HG02840 (cell line): ENCODE data around the gene SMCR8.
"Not testable (repeated sequence)": the region's sequence is repeated elsewhere in the genome, so short reads cannot be mapped to it uniquely, and the experiment has no call there.

Source experiments
- ATAC-seq: cut with Tn5 transposase; IDR thresholded peaks from one replicate; pipeline ENCODE4 v1.9.1; 2021; ENCODE audit warnings: mild to moderate bottlenecking, moderate library complexity, moderate number of reproducible peaks; ENCODE audit not compliant: unreplicated experiment, low FRiP score

The SMCR8 gene

DNA sequence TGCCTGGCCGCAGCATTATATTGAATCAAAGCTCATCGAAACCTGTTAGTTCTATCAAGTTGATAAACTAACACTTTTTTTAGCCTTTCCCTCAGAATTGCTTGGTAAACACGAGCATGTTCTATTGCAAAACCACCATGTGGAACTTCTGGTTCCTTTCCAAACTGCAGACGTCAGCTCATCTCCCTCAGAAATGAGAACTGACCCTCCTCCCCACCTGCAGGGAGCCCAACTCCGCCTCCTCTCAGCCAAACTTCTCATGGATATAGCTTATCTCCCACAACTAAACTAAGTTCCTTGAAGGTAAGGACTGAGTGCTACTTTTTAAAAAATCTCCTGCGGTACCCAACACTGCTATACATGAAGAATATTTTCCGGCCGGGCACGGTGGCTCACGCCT lies 41.5 kb downstream of the SMCR8 start:
- no peak for ATAC-seq

DNA sequence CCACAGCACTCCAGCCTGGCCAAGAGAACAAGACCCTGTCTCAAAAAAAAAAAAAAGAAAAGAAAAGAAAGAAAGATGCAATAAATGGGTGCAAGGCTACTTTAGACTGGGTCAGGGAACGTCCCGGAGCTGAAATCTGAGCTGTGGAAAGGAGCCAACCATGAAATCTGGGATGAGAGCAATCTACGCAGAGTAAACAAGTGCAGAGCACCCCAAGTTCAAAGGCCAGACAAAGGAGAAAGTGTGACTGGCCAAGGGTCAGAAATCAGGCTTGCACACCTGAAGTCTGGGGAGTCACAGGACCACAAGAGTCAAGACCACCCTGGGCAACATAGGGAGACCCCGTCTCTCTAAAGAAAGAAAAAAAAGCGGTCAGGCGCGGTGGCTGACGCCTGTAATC lies 45.4 kb downstream of the SMCR8 start:
- no peak for ATAC-seq

- no peak for ATAC-seq
These were observed 47.0 kb downstream of the SMCR8 start for GRCh38 chr17:18361837-18362697.

DNA sequence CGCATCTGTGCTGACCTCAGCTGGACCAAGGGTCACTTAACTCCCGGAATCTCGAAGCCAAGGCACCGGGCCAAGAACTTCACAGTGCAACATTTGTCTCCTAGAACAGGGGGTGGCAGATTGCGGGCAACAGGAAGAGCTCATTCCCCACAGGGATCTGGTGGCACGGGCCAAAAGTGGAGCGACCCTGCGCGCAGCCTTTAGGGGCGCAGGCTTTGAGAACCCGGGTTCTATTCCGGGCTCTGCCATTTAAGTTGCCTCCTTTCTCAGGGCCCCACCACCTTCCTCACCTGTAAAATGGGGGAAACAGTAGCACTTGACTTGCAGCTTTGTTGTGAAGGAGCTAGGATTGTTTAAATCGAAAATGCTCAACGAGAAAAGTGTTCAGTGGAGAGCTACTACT lies 47.6 kb downstream of the SMCR8 start:
- no peak for ATAC-seq

GRCh38 chr17:18363101-18364049 lies 48.3 kb downstream of the SMCR8 start, which contains the start of gene SHMT1:
Gene SHMT1 (minus strand): TSS chr17:18363550. CDS start chr17:18355981, 7,569 bp downstream.
- peak; percentile 94 for ATAC-seq

- no peak for ATAC-seq
These were observed 49.1 kb downstream of the SMCR8 start for GRCh38 chr17:18364166-18364565.

DNA sequence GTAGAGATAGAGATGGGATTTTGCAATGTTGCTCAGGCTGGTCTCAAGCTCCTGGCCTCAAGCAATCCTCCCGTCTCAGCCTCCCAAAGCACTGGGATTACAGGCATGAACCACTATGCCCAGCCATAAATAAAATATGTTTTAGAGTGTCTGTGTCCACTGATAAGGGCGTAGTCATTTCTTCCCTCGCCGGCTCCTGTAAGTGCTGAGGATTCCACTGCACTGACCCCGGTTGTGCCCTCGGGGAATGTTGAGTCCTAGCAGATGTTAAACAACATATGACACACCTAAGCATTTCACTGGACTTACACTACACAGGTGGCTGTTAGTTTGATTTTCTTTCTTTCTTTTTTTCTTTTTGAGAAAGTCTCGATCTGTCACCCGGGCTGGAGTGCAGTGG lies 53.9 kb downstream of the SMCR8 start:
- no peak for ATAC-seq

DNA sequence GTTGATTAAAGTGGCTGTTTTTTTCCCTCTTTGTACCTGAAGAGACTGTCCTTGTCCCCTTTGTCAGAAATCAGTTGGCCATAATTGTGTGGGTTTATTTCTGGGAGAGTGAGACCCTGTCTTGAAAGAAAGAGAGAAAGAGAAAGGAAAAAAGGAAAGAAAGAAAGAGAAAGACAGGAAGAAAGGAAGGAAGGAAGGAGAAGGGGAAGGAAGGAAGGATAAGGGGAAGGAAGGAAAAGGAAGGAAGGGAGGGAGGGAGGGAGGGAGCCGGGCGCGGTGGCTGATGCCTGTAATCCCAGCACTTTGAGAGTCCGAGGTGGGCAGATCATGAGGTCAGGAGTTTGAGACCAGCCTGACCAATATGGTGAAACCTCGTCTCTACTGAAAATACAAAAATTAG lies 55.7 kb downstream of the SMCR8 start:
- ATAC-seq = no peak

- ATAC-seq = no peak
These were observed 56.4 kb downstream of the SMCR8 start for GRCh38 chr17:18371455-18371854.

DNA sequence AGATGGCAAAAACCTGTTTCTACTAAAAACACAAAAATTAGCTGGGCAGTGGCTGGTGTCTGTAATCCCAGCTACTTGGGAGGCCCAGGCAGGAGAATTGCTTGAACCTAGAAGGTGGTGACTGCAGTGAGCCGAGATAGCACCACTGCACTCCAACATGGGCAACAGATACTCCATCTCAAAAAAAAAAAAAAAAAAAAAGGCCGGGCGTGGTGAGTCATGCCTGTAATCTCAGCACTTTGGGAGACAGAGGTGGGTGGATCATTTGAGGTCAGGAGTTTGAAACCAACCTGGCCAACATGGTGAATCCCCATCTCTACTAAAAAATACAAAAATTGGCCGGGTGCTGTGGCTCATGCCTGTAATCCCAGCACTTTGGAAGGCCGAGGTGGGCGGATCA lies 58.1 kb downstream of the SMCR8 start:
- not testable (repeated sequence) for ATAC-seq

DNA sequence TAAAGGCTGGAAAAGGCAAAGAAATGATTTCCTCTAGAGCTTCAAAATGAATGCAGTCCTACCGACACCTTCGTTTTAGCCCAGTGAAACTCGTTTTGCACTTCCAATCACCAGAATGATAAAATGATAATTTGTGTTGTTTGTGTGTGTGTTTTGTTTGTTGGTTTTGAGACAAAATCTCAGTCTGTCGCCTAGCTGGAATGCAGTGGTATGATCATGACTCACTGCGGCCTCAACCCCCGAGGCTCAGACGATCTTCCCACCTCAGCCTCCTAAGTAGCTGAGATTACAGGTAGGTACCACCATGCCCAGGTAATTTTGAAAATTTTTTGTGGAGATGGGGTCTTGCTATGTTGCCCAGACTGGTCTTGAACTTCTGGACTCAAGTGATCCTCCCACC lies 59.1 kb downstream of the SMCR8 start:
- no peak for ATAC-seq
